Pancreas (tissue), 10 donors: ENCODE data around the gene NTSR1. TPM values are rescaled to one million over a fixed set of nuclear protein-coding genes. Genes with fewer than 3 reads are reported as not detected.
A peak's percentile ranks its signal among the peaks of the same experiment; 100 is the strongest.

Experiments
- ATAC-seq, 4 donors: fragments of 200-7000 bp; cut with Tn5 transposase; one replicate each; pipeline versions ENCODE4 v1.8.0 to v1.9.1; 2020; ENCODE audit warnings: mild to moderate bottlenecking in 4 of 4, moderate library complexity in 4 of 4
- DNase-seq, 6 donors: peaks; one replicate each; pipeline ENCODE4 v3.0.0-alpha.2; 2020
- FAIRE-seq: peaks from 2 replicates; lab custom pipeline; 2012; peaks lifted over from hg19 to GRCh38; lab: Jason Lieb, UNC
- H3K27ac ChIP-seq, 4 donors: fragments of 200-600 bp; sonication (generic); 1 replicate in 3 of 4; 2 replicates in 1 of 4; pipeline versions ENCODE4 v1.5.0 to v1.8.0; 2020
- H3K27me3 ChIP-seq, 4 donors: fragments of 200-600 bp; one replicate each; pipeline ENCODE4 v1.8.0; 2021
- H3K36me3 ChIP-seq, 3 donors: fragments of 200-600 bp; sonication (generic) in 1 of 3; one replicate each; pipeline versions ENCODE4 v1.5.0 to v1.8.0; 2020 to 2021
- H3K4me1 ChIP-seq, 3 donors: fragments of 200-600 bp; one replicate each; pipeline ENCODE4 v1.8.0; 2021
- H3K4me3 ChIP-seq, 4 donors: fragments of 200-600 bp; sonication (generic) in 2 of 4; one replicate each; pipeline versions ENCODE4 v1.5.0 to v1.8.0; 2020 to 2021
- H3K9me3 ChIP-seq, 4 donors: fragments of 200-600 bp; one replicate each; pipeline ENCODE4 v1.8.0; 2021
- CTCF ChIP-seq, 4 donors: fragments of 200-600 bp; sonication (generic) in 3 of 4; IDR thresholded peaks; one replicate each; pipeline versions ENCODE4 v1.5.0 to v1.8.0; 2021; ENCODE audit warnings: antibody characterized with exemption in 4 of 4
- WGBS, 2 donors: extraction: QIAGEN DNeasy Blood & Tissue Kit; methylation state at CpG; one replicate each; pipeline ENCODE4 v1.1.7; 2013; 5-methylcytosine and 5-hydroxymethylcytosine counted together
- intact Hi-C, 3 donors: fragments of 100-400 bp; cut with DNase I; formaldehyde crosslinking; loops; one replicate each; pipeline versions ENCODE4 v1.11.1 to v1.14.2; 2022
- polyA plus RNA-seq, 2 donors: library from polyadenylated mRNA; stranded (reverse); fragments of 200-250 nt; gene quantifications; one replicate each; pipeline ENCODE4 v1.2.3, GENCODE V29; 2013
- total RNA-seq, 6 donors: library from RNA; stranded (reverse); fragmentation: NEBNext Ultra II Directional in 4 of 6; extraction: Animal tissue kit (Norgen Biotek cat#: 25700) in 4 of 6; gene quantifications; one replicate each; pipeline versions ENCODE4 v1.2.1 to v1.2.4, GENCODE V29; 2021 to 2023
- donor health status: healthy with polysubstance abuse.
- donor health status: DM: no; HTN: no; CAD: no; lungs with moderate emphysema.
- donor health status: DM: no; HTN: no; CAD: no.
- donor health status: control.
- donor health status: control.
- donor health status: Bipolar disorder and iron deficiency.
- donor health status: DM: yes; HTN: yes; CAD: no.
- donor health status: DM: no; HTN: no; CAD: no.
- donor health status: DM: no; HTN: no; CAD: no.
- donor health status: DM: yes; HTN: yes; CAD: no.

NTSR1 gene
- total and polyA plus RNA-seq, 8 donors: 0.02 to 0.15 (median 0.09) TPM; not detected in 2

- H3K4me3 ChIP-seq: no peak overlapping the region
- FAIRE-seq (no peak), DNase-seq (no peak), ATAC-seq (no peak)
- H3K36me3 ChIP-seq: peaks cover 0 to 15% (median 4%) of the 10 kb centered on the region in 3 donors
- no peak for TF ChIP-seq CTCF (IDR thresholded peaks at IDR 0.05)
- no peaks in the 10 kb centered on the region for H3K27me3 ChIP-seq
- no peak overlapping the region for H3K27ac ChIP-seq
- WGBS, 2 donors: 87 to 89% methylated on average over 26 of the region's 26 CpGs
- H3K9me3 ChIP-seq: no peaks in the 10 kb centered on the region
- peaks cover 0 to 6% (median 0%) of the 10 kb centered on the region in 3 donors for H3K4me1 ChIP-seq
- intact Hi-C loops: no loop called here
Observed at GRCh38 chr20:62800314-62801259, 92.0 kb downstream of the NTSR1 start.

DNA sequence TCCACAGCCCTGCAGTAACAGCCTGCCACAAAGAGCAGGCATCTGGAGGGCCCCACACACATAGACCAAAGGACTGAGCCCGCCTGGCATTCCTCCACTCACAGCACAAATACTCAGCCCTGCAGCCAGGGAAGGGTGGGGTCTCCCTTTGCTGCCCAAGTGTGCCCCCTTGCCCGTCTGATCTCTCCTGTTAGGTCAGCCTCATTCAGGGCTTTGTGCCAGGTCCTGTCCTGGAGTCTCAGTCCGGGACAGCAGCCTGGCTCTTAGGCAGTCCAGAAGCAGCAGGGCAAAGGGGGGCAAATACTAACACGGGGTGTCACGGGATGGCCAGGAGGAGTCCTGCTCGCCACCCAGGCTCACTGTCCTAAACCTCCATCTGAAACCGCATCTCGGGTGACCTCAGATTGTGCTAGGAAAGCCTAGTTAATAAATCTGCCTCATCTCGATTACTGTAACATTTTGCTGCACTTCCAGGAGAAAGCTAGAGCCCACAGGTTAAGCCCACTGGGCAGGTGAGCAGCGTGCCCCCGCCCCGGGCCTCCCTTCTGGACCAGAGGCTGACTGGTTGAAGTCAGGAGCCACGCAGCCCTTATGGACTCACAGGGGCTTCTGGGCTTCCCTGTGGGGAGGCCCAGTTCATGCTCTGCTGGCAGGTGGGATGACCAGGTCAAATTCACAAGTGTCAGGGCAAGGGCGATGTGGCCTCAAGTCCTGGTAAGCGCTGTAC is 92.8 kb downstream of the NTSR1 start:
- Histone ChIP-seq H3K4me3 (no peak overlapping the region), H3K4me1 (peaks cover 7 to 15% (median 8%) of the 10 kb centered on the region in 3 donors), H3K36me3 (peaks cover 0 to 15% (median 4%) of the 10 kb centered on the region in 3 donors), H3K9me3 (no peaks in the 10 kb centered on the region), H3K27me3 (no peaks in the 10 kb centered on the region), H3K27ac (no peak overlapping the region)
- no peak for TF ChIP-seq CTCF (IDR thresholded peaks at IDR 0.05)
- no peak for ATAC-seq
- WGBS, 2 donors: 83 to 84% methylated on average over 15 of the region's 15 CpGs
- FAIRE-seq: no peak
- intact Hi-C loops: no loop called here
- peak in 1 of 6 donors; percentile 47 for DNase-seq

DNA sequence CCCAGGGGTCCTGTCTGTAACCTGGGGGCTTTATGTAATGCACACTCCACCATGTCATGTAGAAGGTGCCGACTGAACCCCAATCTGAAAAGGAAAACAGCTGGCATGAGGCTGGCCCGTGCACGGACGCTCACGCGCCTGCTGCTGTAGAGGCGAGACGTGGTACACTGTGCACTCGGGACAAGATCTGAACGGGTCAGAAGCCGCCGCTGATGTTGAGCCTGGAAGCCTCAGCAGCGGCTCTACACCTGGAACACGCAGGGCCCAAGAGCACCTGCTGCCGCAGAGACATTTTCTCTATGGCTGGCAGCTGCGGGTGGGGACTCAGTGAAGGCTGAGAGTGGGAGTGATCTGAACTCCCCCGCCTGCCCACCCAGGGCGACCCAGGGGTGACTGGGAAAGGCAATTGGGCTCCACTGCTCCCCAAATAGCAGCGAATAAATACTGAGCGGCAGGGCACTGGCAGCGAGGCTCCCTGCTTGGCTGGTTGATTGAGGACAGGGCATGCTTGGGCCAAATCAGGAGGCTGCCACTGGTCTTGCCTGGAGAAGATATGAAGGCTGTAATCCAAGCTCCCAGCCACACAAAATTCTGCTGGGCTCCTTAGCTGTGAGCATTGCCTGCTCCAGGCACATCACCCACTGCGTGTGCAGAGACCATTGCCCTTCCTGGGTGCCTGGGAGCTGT is 93.5 kb downstream of the NTSR1 start:
- WGBS, 2 donors: 74 to 77% methylated on average over 22 of the region's 22 CpGs
- Histone ChIP-seq H3K27ac (no peak overlapping the region), H3K36me3 (peaks cover 0 to 15% (median 4%) of the 10 kb centered on the region in 3 donors), H3K4me1 (peaks cover 7 to 14% (median 9%) of the 10 kb centered on the region in 3 donors), H3K4me3 (no peak overlapping the region), H3K9me3 (no peaks in the 10 kb centered on the region), H3K27me3 (no peaks in the 10 kb centered on the region)
- TF ChIP-seq CTCF (IDR thresholded peaks at IDR 0.05): no peak
- peak in 1 of 6 donors; percentile 23 for DNase-seq
- intact Hi-C loops: no loop called here
- no peak for ATAC-seq
- FAIRE-seq: no peak

DNA sequence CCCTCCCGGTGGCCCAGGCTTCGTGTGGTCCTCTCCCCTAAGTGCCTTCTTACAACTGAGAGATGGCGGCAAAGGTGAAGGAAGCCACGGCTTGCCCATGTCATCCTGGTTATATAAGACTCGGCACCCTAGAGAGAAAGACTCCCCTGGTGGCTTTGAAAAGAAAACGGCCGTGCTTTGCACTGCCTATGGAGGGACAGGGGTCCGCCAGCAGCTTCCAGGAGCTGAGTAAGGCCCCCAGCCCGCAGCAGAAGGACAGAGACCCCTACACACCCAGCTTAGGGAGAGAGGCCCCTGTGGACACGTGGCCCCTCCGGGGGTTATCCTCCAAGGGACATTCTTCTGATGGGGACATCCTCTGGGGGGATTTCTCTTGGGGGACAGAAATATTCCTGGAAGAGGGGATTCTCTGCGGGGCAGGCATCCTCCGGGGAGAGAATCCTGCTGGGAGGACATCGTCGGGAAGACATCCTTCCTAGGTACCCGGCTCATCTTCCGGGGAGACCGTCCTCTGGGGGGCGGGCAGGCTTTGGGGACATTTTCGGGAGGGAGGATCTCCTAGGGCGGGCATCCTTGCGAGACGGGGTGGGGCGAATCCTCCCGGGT is 95.5 kb downstream of the NTSR1 start:
- no peaks in the 10 kb centered on the region for H3K27me3 ChIP-seq
- FAIRE-seq: no peak
- WGBS, 2 donors: 23 to 27% methylated on average over 24 to 25 of the region's 25 CpGs
- no peak for DNase-seq
- ATAC-seq: no peak
- H3K36me3 ChIP-seq: peaks cover 0 to 24% (median 1%) of the 10 kb centered on the region in 3 donors
- peak overlapping the region in 1 of 4 donors; percentile 12 for H3K27ac ChIP-seq
- intact Hi-C loops: no loop called here
- peak overlapping the region; percentile 94 to 98 (median 98) for H3K4me3 ChIP-seq
- H3K9me3 ChIP-seq: no peaks in the 10 kb centered on the region
- no peak for TF ChIP-seq CTCF (IDR thresholded peaks at IDR 0.05)
- peaks cover 7 to 11% (median 9%) of the 10 kb centered on the region in 3 donors for H3K4me1 ChIP-seq
